HG03442 (cell line): ENCODE results near the gene RAD51.

Experiments used
- ATAC-seq: cut with Tn5 transposase; IDR thresholded peaks from one replicate; pipeline ENCODE4 v1.9.1; 2021; ENCODE audit warnings: mild to moderate bottlenecking, moderate library complexity; ENCODE audit not compliant: unreplicated experiment

The RAD51 gene

DNA sequence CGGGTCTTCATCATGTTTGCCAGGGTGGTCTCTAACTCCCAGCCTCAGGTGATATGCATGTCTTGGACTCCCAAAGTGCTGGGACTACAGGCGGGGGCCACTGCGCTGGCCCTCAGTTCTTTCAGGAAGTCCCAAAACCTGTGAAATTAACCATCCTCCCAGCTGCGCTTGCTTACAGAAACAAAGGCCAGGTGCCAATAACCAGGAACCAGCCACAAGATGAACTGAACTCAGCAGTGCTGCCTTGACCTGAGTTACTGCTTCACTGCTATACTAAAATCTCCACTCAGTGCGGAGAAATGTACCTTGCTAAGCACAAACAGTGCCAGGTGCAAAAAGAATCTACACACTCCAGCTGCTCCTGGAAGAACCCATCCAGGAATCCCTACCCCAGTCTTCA is 65.0 kb downstream of the RAD51 start:
- ATAC-seq, result no peak

DNA sequence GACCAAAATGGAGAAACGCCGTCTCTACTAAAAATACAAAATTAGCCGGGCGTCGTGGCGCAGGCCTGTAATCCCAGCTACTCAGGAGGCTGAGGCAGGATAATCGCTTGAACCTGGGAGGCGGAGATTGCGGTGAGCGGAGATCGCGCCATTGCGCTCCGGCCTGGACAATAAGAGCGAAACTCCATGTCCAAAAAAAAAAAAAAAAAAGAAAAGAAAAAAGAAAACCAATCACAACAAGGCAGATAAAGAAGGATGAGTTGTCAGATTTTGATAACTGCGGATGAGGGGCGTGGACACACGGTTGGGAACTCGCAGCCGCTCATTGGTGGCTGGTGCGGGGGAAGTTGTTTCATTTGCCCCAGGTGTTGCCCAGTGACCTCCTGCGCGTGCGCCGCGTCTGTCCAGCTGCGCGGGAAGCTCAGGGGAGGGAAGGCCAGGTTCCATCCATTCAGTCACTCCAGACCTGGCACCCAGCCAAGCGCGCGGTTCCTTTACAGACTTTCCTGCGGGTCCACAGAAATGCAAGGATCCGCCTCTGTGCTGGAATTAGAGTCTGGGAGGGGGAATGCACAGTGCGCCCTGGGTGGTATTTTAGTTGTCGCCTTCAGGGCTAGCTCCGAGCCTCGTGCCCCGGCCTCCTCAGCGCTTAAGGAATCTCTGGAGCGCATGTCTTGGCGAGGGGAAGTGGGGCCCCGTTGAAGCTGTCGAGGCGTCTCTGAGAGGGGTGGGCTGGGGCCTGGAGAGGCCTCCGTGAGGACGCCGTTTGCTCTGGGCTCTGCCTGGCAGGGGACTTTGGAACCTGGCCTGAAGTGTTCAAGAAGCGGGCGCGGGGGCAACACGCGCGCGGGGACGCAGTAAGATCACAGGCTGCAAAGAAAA is 68.2 kb downstream of the RAD51 start:
- ATAC-seq, result peak; percentile 5

GRCh38 chr15:40763801-40764628 is 69.0 kb downstream of the RAD51 start, which contains the start of gene GCHFR:
Gene GCHFR (plus strand): TSS chr15:40764068. CDS start chr15:40764181, 113 bp downstream.
- peak; percentile 58 for ATAC-seq

DNA sequence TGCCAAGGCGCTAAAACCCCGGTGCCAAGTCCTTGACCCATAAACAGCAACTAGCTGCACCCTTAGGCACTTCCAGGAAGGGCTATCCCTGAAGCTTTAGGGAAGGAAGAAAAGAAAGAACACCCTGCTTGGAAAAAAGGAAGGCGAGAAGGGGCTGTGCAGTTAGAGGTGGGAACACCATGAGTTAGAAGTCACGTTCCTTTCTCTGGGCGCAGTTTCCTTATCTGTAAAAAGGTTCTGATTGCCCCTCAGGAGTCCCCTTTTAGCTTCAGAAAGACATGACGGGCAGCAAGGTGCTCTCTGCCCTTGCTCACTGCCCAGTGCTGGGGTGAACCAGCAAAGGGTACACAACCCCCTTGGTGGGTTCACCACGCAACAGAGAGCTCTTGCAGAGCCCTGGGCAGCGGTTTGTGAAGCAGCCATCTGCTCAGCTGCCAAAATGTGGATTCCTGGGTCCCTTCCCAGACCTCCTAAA is 69.7 kb downstream of the RAD51 start:
- ATAC-seq, result no peak

DNA sequence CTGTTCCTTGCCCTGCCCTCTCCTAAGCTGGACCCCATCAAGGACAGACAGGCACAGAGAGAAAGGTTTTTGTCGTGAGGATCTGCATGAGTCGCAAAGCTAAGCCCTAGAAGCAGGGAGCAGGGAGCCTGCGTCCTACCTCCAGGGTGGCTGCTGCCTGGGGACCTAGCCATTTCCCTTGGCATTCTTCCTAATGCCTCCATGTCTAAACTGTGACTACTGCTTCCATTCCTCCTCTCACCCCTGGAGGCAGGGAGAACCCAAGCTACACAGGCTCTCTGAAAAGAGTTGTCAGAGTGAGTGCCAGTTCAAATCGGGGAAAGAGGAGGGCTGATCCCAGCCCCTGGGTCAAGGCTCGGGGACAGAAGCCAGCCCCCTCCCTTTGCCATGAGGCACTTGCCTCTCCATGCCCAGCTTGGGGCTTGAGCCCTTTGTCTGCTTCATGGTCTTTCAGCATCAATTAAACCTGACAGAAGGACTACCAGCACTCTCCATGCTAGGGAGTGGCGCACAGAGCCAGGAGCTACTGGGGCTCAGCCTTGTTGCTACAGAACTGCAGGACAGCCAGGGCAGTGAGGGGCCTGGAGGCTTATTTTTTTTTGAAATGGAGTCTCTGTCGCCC is 71.3 kb downstream of the RAD51 start:
- ATAC-seq, result no peak

- ATAC-seq, result no peak
Measured at GRCh38 chr15:40766906-40767837, 72.2 kb downstream of the RAD51 start.

DNA sequence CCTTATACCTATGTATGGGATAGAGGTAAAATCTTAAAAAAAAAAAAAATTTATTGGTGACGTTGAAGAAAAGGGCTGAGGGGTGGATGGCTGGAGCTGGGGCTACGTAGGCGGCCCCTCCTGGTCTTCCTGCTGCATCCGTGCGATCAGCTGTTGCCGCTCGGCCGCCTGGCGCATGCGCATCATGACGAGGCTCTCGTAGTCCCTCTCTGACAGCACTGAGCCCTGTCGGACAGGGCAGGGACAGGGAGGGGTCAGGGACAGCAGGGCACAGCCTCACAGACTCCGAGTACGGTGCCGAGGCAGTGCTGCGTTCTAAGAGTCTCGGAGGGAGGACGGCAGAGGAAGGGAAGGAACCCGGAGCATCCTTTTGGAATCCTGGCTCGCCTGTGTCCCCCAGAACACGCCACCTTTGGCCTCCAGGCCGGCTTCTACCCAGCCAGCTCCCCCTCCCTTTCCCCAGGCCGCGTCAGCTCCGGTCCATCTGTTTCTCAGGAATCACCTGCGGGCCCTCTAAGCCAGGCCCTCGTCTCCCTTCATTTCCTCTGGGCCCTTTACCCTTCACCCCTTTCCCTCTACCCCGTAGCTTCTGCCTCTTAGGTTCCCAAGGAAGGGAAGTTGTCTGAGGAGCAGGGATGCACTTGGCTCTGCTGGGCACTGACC is 73.0 kb downstream of the RAD51 start:
- no peak for ATAC-seq

GRCh38 chr15:40768521-40769273 is 73.7 kb downstream of the RAD51 start:
- ATAC-seq, result no peak

- ATAC-seq, result peak; percentile 36
Measured at GRCh38 chr15:40769274-40770146, 74.5 kb downstream of the RAD51 start, which contains the start of gene C15orf62. Gene C15orf62 (plus strand): TSS chr15:40769980. CDS start chr15:40770496, 516 bp downstream.

DNA sequence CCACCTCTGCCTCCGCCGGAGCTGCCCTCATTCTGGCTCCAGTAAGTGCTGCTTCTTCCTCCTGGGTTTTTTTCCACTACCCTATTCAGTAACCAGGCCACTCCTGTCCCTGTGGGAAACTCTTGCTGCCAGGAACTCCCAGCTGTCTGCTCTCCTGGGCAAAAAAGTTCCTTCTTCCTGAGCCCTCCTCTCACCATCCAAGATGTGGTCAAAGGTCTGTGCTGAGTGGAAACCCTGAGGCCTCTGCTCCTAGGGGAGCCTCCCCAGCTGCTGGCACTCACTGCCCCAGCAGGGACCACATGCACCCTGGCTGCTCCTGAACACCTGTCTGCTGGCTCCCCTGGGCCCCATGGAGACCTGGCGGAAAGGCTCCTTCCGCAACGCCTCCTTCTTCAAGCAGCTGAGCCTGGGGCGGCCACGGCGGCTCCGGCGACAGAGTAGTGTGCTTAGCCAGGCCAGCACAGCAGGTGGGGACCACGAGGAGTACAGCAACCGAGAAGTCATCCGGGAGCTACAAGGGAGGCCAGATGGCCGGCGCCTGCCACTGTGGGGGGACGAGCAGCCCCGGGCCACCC is 75.3 kb downstream of the RAD51 start:
- ATAC-seq, result no peak

- ATAC-seq, result no peak
Measured at GRCh38 chr15:40771242-40771641, 76.3 kb downstream of the RAD51 start.

DNA sequence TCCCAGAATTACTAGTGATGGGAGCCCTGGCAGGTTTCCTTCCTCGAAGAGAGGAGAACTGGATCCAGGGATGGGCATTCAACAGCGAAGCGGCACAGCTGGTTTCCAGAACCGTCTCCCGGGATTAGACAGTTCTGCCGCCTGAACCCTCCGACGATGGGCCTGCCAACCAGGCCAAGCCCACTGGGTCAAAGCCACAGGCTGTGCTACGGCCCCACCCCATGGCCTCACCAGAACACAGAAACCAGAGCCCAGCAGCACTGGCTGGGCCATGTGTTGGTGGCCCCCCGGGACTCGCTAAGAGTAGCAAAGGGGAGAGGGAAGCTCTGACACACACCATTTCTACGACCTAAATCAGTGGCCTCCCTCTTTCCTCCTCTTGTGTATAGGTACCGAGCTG is 77.0 kb downstream of the RAD51 start:
- ATAC-seq, result no peak

GRCh38 chr15:40773496-40773895 is 78.5 kb downstream of the RAD51 start:
- ATAC-seq, result no peak

DNA sequence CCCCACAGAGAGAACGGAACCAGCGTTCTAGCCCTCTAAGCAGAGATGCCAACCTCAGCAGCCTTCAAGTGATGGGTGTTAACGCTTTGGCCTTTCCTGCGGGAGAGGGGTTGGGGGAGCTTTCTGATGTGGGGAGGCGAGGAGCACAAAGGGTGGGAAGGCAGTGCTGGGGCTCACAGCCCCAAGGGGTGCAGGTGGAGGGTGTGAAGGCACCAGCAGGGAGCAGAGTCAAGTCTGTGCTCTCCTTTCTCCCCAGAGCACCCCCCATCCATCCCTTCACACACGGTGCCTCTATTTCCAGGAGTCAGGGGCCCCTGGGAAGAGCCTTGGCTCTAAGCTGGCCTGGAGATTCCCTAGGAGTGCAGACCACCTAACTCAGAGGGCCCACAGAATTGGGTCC is 78.9 kb downstream of the RAD51 start:
- ATAC-seq, result no peak

DNA sequence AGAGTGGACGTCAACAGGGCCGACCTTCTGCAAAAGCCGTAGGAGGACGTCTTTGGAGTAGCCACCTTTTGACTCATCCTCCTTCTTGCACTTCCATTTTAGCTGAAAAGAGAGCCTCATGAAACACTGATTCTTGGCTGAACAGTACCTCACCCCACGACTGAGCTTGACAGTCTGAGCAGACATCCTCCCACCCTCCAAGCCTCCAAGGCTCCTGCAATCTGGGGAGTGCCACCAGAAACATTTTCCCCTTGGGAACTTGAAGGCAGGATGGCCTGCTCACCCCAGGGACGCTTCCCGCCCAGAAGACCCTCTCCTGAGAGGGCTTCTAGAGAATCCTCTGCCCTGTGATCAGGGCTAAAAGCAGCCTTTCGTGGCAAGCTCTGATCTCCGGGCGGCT is 80.0 kb downstream of the RAD51 start:
- no peak for ATAC-seq

- no peak for ATAC-seq
Measured at GRCh38 chr15:40775740-40776536, 81.0 kb downstream of the RAD51 start.
